Lower lobe of right lung (tissue), 2 donors: ENCODE data around the gene CA10. TPM values are rescaled to one million over a fixed set of nuclear protein-coding genes. Genes with fewer than 3 reads are reported as not detected.

Experiments
- ATAC-seq, 2 donors: fragments of 200-7000 bp; cut with Tn5 transposase; one replicate each; pipeline ENCODE4 v1.9.1; 2020 to 2022; ENCODE audit warnings: mild to moderate bottlenecking in 2 of 2, moderate library complexity in 2 of 2
- DNase-seq: peaks from one replicate; pipeline ENCODE4 v3.0.0-alpha.2; 2020
- H3K27ac ChIP-seq: fragments of 200-600 bp; one replicate; pipeline ENCODE4 v1.8.0; 2022
- H3K27me3 ChIP-seq: fragments of 200-600 bp; one replicate; pipeline ENCODE4 v1.8.0; 2022; ENCODE audit warnings: low read depth
- H3K36me3 ChIP-seq: fragments of 200-600 bp; one replicate; pipeline ENCODE4 v1.8.0; 2022; ENCODE audit warnings: mild to moderate bottlenecking
- H3K4me1 ChIP-seq: fragments of 200-600 bp; one replicate; pipeline ENCODE4 v1.8.0; 2022
- H3K4me3 ChIP-seq: fragments of 200-600 bp; one replicate; pipeline ENCODE4 v1.8.0; 2022; ENCODE audit warnings: mild to moderate bottlenecking
- H3K9me3 ChIP-seq: fragments of 200-600 bp; one replicate; pipeline ENCODE4 v1.8.0; 2022
- intact Hi-C: fragments of 100-400 bp; cut with DNase I; formaldehyde crosslinking; loops from one replicate; pipeline ENCODE4 v1.11.0; 2022
- total RNA-seq: library from RNA; stranded (reverse); fragmentation: NEBNext Ultra II Directional; extraction: Animal tissue kit (Norgen Biotek cat#: 25700); gene quantifications from one replicate; pipeline ENCODE4 v1.2.1, GENCODE V29; 2021
- TF ChIP-seq, protein P1 (sequence below): fragments of 200-600 bp; IDR thresholded peaks from one replicate; pipeline ENCODE4 v1.8.0; 2022; ENCODE audit warnings: antibody characterized with exemption, mild to moderate bottlenecking
- donor health status: DM: no; HTN: yes; CAD: no; lungs with severe emphysema.

The CA10 gene
- total RNA-seq, 1 donor from 2014 or later, result not detected

DNA sequence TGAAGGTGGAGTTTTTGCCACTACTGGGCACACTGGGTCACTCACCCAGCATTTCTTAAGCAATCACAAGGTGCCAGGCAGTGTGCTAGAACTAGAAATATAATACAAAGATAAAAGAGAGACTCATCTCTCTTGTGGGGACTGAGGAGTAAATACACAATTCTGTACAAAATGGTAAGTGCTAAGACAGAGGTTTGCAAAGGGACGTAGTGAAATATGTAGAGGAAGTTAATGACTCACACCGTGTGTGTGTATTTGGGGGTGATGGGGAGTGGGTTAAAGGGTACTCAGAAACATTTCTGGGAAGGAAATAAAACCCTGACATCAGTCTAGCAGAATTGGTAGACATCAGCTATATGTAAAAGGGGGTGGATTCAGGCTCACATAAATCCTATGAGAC, 389.3 kb downstream of the CA10 start:
- intact Hi-C loops, result loop anchor here (10.0 kb wide), 1 partner anchor 336 kb away; no protein-coding TSS in a partner anchor
- Histone ChIP-seq H3K4me1 (no peaks in the 10 kb centered on the region), H3K36me3 (no peaks in the 10 kb centered on the region), H3K4me3 (no peak overlapping the region), H3K27ac (no peak overlapping the region), H3K27me3 (no peaks in the 10 kb centered on the region), H3K9me3 (no peaks in the 10 kb centered on the region)
- ATAC-seq (no peak), DNase-seq (no peak)
- TF ChIP-seq, protein P1, sequence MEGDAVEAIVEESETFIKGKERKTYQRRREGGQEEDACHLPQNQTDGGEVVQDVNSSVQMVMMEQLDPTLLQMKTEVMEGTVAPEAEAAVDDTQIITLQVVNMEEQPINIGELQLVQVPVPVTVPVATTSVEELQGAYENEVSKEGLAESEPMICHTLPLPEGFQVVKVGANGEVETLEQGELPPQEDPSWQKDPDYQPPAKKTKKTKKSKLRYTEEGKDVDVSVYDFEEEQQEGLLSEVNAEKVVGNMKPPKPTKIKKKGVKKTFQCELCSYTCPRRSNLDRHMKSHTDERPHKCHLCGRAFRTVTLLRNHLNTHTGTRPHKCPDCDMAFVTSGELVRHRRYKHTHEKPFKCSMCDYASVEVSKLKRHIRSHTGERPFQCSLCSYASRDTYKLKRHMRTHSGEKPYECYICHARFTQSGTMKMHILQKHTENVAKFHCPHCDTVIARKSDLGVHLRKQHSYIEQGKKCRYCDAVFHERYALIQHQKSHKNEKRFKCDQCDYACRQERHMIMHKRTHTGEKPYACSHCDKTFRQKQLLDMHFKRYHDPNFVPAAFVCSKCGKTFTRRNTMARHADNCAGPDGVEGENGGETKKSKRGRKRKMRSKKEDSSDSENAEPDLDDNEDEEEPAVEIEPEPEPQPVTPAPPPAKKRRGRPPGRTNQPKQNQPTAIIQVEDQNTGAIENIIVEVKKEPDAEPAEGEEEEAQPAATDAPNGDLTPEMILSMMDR, result no peak

DNA sequence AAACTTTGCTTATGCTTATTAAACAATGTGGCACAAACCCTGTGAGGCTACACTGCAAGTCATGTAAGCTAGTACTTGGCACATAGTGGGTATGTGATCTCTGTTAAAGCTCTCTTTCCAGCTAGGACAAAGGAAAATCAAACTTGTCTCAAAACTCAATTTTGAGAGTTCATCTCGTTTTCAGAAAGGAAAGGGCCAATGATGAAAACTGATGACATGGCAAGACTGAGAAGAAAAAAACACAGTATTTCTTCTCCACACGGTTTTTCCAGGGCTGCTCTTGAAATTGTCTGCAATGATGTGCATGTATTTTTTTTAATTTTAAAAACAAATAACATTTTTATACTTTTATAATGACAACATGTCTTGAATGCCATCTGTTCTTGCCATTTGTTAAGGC, 389.8 kb downstream of the CA10 start:
- Histone ChIP-seq H3K4me1 (no peaks in the 10 kb centered on the region), H3K36me3 (no peaks in the 10 kb centered on the region), H3K27ac (no peak overlapping the region), H3K9me3 (no peaks in the 10 kb centered on the region), H3K4me3 (no peak overlapping the region), H3K27me3 (no peaks in the 10 kb centered on the region)
- ATAC-seq (no peak), DNase-seq (no peak)
- TF ChIP-seq, protein P1, result no peak
- intact Hi-C loops, result loop anchor here (10.0 kb wide), 1 partner anchor 336 kb away; no protein-coding TSS in a partner anchor

DNA sequence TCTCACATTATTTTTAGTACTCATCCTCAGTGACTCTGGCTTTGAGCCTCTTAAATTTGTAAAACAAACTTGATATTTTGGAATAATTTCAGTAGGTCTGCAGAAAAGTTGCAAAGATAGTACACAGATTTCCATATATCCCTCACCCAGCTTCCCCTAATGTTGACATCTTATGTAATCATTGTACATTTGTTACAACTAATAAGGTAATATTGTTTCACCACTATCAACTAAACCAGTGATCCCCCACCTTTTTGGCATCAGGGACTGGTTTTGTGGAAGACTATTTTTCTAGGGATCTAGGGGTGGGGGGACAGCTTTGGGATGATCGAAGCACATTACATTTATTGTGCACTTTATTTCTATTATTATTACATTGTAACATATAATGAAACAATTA, 391.2 kb downstream of the CA10 start:
- TF ChIP-seq, protein P1, result no peak
- no peak for DNase-seq

DNA sequence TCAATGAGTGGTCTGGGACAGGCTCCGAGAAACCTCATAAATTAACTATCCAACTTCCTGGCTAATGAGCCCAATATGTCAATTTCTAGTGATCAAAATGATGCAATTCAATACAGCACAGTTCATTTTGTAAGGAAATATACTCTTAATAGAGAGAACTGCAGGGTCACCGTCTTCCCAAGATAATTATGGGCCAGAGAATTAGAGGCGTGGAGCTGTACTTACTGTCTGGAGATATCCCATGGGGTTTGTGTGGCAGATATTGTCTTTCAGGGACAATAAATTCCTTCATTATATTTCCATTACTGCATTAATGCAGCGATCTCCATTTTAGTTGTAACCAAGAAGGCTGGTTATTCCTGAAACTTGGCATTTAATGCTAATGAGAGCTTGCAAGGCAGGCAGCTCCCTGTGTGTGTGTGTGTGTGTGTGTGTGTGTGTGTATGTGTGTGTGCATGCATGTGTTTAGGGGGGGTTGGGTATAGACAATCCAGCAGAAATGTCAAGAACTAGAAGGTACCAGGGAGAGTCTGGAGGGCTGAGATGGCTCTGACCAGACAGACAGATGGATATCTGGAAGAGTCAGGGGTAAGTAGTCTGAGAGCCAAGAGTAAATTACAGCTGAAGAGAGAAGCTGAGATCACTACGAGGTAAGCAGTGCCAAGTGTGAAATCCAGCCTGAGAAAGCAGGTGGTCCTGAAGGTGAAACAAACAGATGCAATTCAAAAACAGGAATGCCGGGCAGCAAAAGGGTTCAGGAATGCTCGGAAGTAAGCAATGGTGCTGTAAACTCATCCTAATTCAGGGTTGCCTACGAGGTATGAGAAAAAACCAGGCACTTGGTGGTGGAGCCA, 393.0 kb downstream of the CA10 start:
- H3K4me3 ChIP-seq, result no peak overlapping the region
- no peaks in the 10 kb centered on the region for H3K36me3 ChIP-seq
- TF ChIP-seq, protein P1, result no peak
- H3K9me3 ChIP-seq, result no peaks in the 10 kb centered on the region
- intact Hi-C loops, result loop anchor here (10.0 kb wide), 1 partner anchor 339 kb away; no protein-coding TSS in a partner anchor
- H3K27ac ChIP-seq, result no peak overlapping the region
- DNase-seq (no peak), ATAC-seq (no peak)
- no peaks in the 10 kb centered on the region for H3K27me3 ChIP-seq
- no peaks in the 10 kb centered on the region for H3K4me1 ChIP-seq

More for the DNA sequence above, 391.2 kb downstream of the CA10 start:
- Histone ChIP-seq H3K9me3 (no peaks in the 10 kb centered on the region), H3K4me3 (no peak overlapping the region), H3K27me3 (no peaks in the 10 kb centered on the region), H3K36me3 (no peaks in the 10 kb centered on the region), H3K27ac (no peak overlapping the region), H3K4me1 (no peaks in the 10 kb centered on the region)
- intact Hi-C loops, result loop anchor here (10.0 kb wide), 1 partner anchor 338 kb away; no protein-coding TSS in a partner anchor
- ATAC-seq, result no peak

DNA sequence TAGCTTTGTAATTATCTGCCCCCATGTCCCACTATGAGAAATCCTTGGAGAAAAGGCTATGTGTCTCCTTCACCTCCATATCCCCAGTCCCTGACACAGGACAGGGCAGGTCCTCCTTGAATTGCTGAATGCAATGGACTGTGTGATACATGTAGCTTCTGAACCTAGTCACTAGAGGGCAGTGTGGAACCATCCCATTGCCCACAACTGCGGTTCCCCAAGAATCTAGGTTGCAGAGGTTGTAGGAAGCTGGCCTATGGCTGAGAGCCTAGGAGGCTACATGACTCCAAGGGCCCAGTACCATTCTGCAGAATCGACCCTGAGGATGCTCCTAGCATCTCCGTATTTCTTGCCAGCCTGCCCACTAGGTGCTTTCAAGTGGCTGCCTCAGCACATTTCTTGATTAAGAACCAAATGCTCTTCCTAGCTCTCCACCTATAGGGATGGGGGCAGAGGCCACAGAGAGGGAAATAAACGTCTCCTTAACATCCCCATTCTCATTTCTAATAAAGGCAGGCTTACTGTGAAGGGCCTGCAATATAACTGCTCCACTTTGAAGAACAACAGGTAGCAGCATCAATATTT, 394.0 kb downstream of the CA10 start:
- Histone ChIP-seq H3K27me3 (no peaks in the 10 kb centered on the region), H3K4me1 (no peaks in the 10 kb centered on the region), H3K9me3 (no peaks in the 10 kb centered on the region), H3K27ac (no peak overlapping the region), H3K4me3 (no peak overlapping the region), H3K36me3 (no peaks in the 10 kb centered on the region)
- no peak for DNase-seq
- intact Hi-C loops, result loop anchor here (10.0 kb wide), 1 partner anchor 340 kb away; no protein-coding TSS in a partner anchor
- ATAC-seq, result peak; percentile 81 to 90
- TF ChIP-seq, protein P1, result peak; percentile 79
